Measurements from ENCODE around the gene ZNF3.
"Not testable (repeated sequence)": the region's sequence is repeated elsewhere in the genome, so short reads cannot be mapped to it uniquely, and the experiment has no call there.

The ZNF3 gene

GRCh38 chr7:100081535-100082102 is at the start of gene ZNF3:
TSS of gene ZNF3 (minus strand) at chr7:100081723. CDS start at chr7:100077357, 4,366 bp downstream.
- DNase-seq (ENCODE audit: low read depth, low spot score) = peak; percentile 96

GRCh38 chr7:100130608-100131453 is 49.3 kb upstream of the ZNF3 start:
- DNase-seq (ENCODE audit: low read depth, low spot score) = peak; percentile 53

DNA sequence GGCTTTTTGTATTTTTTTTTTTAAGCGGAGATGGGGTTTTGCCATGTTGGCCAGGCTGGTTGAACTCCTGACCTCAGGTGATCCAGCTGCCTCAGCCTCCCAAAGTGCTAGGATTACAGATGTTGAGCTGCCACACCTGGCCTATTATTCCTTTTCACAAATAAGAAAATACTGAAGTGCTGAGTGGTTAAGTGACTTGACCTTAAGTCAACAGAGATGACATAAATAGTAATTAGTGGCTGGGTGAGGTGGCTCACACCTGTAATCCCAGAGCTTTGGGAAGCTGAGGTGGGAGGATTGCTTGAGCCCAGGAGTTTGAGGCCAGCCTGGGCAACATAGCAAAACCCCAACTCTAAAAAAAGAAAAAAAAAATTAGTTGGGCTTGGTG is 48.7 kb upstream of the ZNF3 start:
- not testable (repeated sequence) for DNase-seq (ENCODE audit: low read depth, low spot score)

DNA sequence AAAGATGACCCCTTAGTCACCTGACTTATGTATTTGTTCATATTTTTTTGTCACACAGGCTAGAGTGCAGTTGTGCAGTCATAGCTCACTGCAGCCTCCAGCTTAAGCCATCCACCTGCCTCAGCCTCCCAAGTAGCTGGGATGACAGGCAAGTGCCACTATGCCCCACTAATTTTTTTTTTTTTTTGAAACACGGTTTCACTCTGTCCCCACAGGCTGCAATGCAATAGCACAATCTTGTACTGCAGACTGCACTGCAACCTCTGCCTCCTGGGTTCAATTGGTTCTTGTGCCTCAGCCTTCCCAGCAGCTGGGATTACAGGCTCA is 47.1 kb upstream of the ZNF3 start:
- DNase-seq (ENCODE audit: low read depth, low spot score) = no peak

GRCh38 chr7:100127866-100128636 is 46.5 kb upstream of the ZNF3 start:
- DNase-seq (ENCODE audit: low read depth, low spot score) = no peak

GRCh38 chr7:100126931-100127865 is 45.7 kb upstream of the ZNF3 start, which contains the start of gene MBLAC1:
TSS of gene MBLAC1 (plus strand) at chr7:100126967. CDS start at chr7:100127396, 429 bp downstream.
- peak; percentile 83 for DNase-seq (ENCODE audit: low read depth, low spot score)

- no peak for DNase-seq (ENCODE audit: low read depth, low spot score)
Observed at GRCh38 chr7:100126239-100126930, 44.9 kb upstream of the ZNF3 start.

GRCh38 chr7:100124301-100125230 is 43.0 kb upstream of the ZNF3 start:
- no peak for DNase-seq (ENCODE audit: low read depth, low spot score)

DNA sequence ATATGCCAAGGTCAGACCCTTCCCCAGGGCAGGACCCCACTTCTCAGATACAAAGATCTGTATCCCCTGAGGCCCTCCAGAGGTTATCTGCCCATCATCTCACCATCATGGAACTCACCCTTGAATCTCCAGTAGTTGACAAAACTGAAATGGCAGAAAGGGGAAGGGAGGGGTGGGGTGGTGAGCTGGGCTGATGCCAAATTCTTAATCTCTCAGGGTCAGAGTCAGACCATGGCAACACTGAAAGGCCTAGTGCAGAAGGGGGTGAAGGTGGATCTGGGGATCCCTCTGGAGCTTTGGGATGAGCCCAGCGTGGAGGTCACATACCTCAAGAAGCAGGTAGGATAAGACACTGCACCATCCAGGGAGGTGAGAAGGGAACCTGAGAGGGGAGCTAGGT is 41.0 kb upstream of the ZNF3 start:
- DNase-seq (ENCODE audit: low read depth, low spot score) = no peak

GRCh38 chr7:100122067-100122466 is 40.5 kb upstream of the ZNF3 start:
- no peak for DNase-seq (ENCODE audit: low read depth, low spot score)

DNA sequence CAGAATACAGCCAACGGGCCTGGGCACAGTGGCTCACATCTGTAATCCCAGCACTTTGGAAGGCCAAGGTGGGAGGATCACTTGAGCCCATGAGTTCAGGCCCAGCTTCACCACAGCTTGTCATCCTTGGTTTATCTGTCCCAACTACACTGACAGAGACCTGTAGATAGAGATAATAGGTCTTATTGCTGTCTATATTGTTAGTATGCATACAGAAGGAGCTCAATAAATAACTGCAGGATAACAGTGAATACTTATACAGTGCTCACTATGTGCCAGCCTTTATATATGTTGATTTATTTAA is 39.2 kb upstream of the ZNF3 start:
- DNase-seq (ENCODE audit: low read depth, low spot score) = no peak

DNA sequence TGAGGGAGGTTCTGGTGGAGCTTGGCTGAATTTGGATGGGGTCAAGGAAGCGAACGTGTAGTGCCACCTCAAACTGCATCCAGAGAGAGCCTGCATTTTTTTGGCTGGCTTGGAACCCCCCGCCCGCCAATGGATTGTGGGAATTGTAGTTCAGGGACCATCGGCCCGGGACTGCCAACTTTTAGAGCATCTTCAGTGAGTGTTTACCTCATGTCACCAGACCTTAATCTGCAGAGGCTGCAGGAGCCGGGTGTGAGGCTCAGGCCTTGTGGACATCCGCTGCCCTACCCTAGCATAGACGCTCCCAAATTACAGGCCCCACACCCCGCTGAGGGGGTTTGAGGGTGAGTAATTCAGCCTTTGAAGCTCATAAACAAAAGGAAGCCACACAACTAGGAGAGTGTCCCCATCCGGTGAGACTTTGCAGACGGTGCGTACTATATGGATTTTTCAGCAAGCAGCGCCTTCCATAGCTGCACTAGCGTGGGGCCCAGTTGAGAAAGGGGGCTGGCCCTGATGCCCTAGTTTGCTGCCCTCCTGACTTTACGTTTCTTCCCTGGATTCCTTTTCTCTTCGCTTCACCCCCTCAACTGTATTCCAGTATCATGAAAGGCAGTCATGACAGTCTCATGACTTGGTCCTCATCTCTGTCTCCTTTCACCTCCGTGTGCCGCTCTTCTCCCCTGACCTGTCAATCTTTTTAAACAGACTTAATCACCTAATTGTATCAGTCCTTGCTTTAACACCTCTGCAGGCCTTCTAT is 38.6 kb upstream of the ZNF3 start:
- peak; percentile 45 for DNase-seq (ENCODE audit: low read depth, low spot score)

- DNase-seq (ENCODE audit: low read depth, low spot score) = peak; percentile 90
Observed at GRCh38 chr7:100119072-100119969, 37.8 kb upstream of the ZNF3 start, which contains the start of the genes CNPY4 and TAF6. TSS of gene CNPY4 (plus strand) at chr7:100119634. CDS start at chr7:100119745, 111 bp downstream. TSS of gene TAF6 (minus strand) at chr7:100119358. CDS start at chr7:100114209, 5,149 bp downstream.

DNA sequence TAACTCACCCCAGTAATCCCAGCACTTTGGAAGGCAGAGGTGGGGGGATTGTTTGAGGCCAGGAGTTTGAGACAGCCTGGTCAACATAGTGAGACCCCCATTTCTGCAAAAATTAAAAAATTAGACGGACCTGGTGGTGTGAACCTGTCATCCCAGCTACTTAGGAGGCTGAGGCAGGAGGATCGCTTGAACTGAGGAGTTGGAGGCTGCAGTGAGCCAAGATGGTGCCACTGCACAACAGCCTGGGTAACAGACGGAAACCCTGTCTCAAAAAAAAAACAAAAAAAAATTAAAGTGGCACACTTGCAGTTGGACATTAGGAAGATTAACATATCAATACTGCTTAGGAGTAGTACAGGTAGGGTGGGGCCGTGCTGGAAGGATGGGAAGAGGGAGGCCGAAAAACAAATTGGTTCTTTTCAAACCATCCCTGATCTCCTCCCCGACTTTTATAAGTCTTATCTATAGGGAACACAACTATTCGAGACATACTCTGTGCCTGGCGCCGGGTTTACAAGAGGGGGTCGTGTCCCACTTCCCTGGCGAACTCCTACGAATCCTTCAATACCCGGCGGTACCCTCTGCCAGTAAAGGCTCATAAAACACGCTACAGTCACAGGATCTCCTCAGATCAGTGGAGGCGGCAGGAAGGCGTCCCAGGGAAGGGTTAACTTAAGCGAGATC is 37.0 kb upstream of the ZNF3 start:
- no peak for DNase-seq (ENCODE audit: low read depth, low spot score)

- no peak for DNase-seq (ENCODE audit: low read depth, low spot score)
Observed at GRCh38 chr7:100115026-100115425, 33.5 kb upstream of the ZNF3 start.

- DNase-seq (ENCODE audit: low read depth, low spot score) = no peak
Observed at GRCh38 chr7:100111914-100112313, 30.4 kb upstream of the ZNF3 start.

DNA sequence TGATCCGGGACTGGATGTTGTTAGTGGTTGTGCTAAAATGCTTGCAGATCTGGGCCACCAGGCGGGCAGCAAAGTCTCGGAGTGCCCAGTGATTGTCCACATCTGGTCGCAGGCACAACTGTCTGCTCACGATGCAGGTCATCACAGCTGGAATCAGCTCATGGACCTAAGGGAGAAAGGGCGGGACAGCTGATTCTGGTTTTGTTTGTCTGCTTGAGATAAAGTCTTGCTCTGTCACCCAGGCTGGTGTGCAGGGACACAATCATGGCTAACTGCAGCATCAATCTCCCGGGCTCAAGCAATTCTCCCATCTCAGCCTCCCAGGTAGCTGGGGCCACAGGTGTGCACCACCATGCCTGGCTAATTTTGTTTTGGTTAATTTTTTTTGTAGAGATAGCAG is 29.6 kb upstream of the ZNF3 start:
- no peak for DNase-seq (ENCODE audit: low read depth, low spot score)

All from activated CD4-positive, CD25-positive, alpha-beta regulatory T cell treated with anti-CD3 and anti-CD28 coated beads, Interleukin-2, amount 50 U/mL, for 16 hours (primary cell).